H1 (cell line): ENCODE data around the gene HRCT1. TPM values are rescaled to one million over a fixed set of nuclear protein-coding genes. Genes with fewer than 3 reads are reported as not detected.

Source experiments
- ATF2 ChIP-seq: IDR thresholded peaks from 2 replicates; pipeline ENCODE4 v1.6.1; 2012; ENCODE audit warnings: low read length, inconsistent platforms
- ATF3 ChIP-seq: IDR thresholded peaks from 2 replicates; pipeline ENCODE4 v1.6.1; 2011; ENCODE audit warnings: low read depth, mild to moderate bottlenecking, low read length; ENCODE audit not compliant: insufficient read depth
- CBX5 ChIP-seq: fragments of 300-800, 300-1000 bp; sonication (generic); IDR thresholded peaks from 2 replicates; pipeline ENCODE4 v1.7.1; 2016; ENCODE audit warnings: antibody characterized with exemption, low read length, low read depth
- CBX8 ChIP-seq: fragments of 300-800, 300-1000 bp; sonication (generic); IDR thresholded peaks from 2 replicates; pipeline ENCODE4 v1.7.1; 2016; ENCODE audit warnings: low read depth, low read length, borderline replicate concordance
- CTCF ChIP-seq, 3 experiments: IDR thresholded peaks; 1 replicate in 2 of 3; 2 replicates in 1 of 3; pipeline versions ENCODE4 v1.5.1 to v1.6.1; 2011; ENCODE audit warnings: low read length in 3 of 3, mild to moderate bottlenecking in 3 of 3, inconsistent platforms in 2 of 3, low read depth in 1 of 3, moderate library complexity in 1 of 3; ENCODE audit not compliant: insufficient read depth in 1 of 3; ENCODE audit errors: control extremely low read depth in 1 of 3
- EP300 ChIP-seq, 2 experiments: IDR thresholded peaks; 1 replicate in 1 of 2; 2 replicates in 1 of 2; pipeline ENCODE4 v1.6.1; 2011 to 2012; ENCODE audit warnings: low read depth in 2 of 2, low read length in 2 of 2, mild to moderate bottlenecking in 2 of 2, borderline replicate concordance in 1 of 2, inconsistent platforms in 1 of 2, moderate library complexity in 1 of 2
- POU5F1 ChIP-seq: IDR thresholded peaks from 2 replicates; pipeline ENCODE4 v1.6.1; 2011; ENCODE audit warnings: low read depth, mild to moderate bottlenecking, low read length, moderate library complexity
- SIRT6 ChIP-seq: IDR thresholded peaks from one replicate; pipeline ENCODE4 v1.7.1; 2012; ENCODE audit warnings: low read length, inconsistent platforms
- SP1 ChIP-seq: IDR thresholded peaks from 2 replicates; pipeline ENCODE4 v1.6.1; 2011; ENCODE audit warnings: low read depth, low read length
- TAF1 ChIP-seq: IDR thresholded peaks from 2 replicates; pipeline ENCODE4 v1.6.1; 2011; ENCODE audit warnings: mild to moderate bottlenecking, low read depth, low read length
- TEAD4 ChIP-seq: IDR thresholded peaks from 2 replicates; pipeline ENCODE4 v1.6.1; 2012; ENCODE audit warnings: low read depth, low read length, inconsistent platforms, mixed read lengths
- YY1 ChIP-seq: IDR thresholded peaks from 2 replicates; pipeline ENCODE4 v1.6.1; 2011; ENCODE audit warnings: low read depth, mild to moderate bottlenecking, low read length
- ZNF274 ChIP-seq: IDR thresholded peaks from 2 replicates; pipeline ENCODE4 v1.7.0; 2012; ENCODE audit warnings: low read length, borderline replicate concordance; ENCODE audit errors: extremely low read depth
- polyA plus RNA-seq, 7 experiments: library from polyadenylated mRNA; depleted of rRNA in 3 of 7; stranded (reverse) in 5 of 7; unstranded in 2 of 7; fragments of >200 nt in 5 of 7; fragments of 200-250 nt in 2 of 7; gene quantifications; 1 replicate in 5 of 7; 2 replicates in 1 of 7; 4 replicates in 1 of 7; pipeline versions ENCODE4 v1.2.1 to v1.2.3, GENCODE V29; 2011 to 2013; ENCODE audit warnings: missing spikeins in 2 of 7, mixed read lengths in 2 of 7
- total RNA-seq: library from RNA; stranded (reverse); fragmentation: NEBNext Ultra II Directional; extraction: Animal tissue kit (Norgen Biotek cat#: 25700); gene quantifications from 2 replicates; pipeline ENCODE4 v1.2.1, GENCODE V29; 2021

Gene HRCT1
- total and polyA plus RNA-seq, 2 of the 8 experiments (the other 6 are each of a cell fraction or from before 2014, with no cell fraction given): not detected

- TF ChIP-seq TEAD4 (no peak), ATF3 (no peak), POU5F1 (no peak), ZNF274 (no peak), TAF1 (no peak), CBX8 (no peak), YY1 (no peak), ATF2 (no peak), CBX5 (no peak), SP1 (no peak), EP300 (IDR thresholded peaks at IDR 0.05; ENCODE audit: borderline replicate concordance in 1 of 2, low read depth in 2 of 2, low read length in 2 of 2) (no peak), CTCF (IDR thresholded peaks at IDR 0.05; ENCODE audit: control extremely low read depth in 1 of 3, insufficient read depth in 1 of 3, low read depth in 1 of 3, low read length in 3 of 3) (peak in 2 of 3 experiments; percentile 69 to 70; a peak in 3 of 4 replicates), SIRT6 (no peak)
Observed at GRCh38 chr9:35903049-35903448, 3.0 kb upstream of the HRCT1 start (continued).
